GM19035 (cell line): Measurements from ENCODE around the gene ARL5C.
A peak's percentile ranks its signal among the peaks of the same experiment; 100 is the strongest.
"Not testable (repeated sequence)": the region's sequence is repeated elsewhere in the genome, so short reads cannot be mapped to it uniquely, and the experiment has no call there.

Experiments used
- ATAC-seq: cut with Tn5 transposase; IDR thresholded peaks from one replicate; pipeline ENCODE4 v1.9.1; 2021; ENCODE audit not compliant: unreplicated experiment

ARL5C gene

GRCh38 chr17:39168503-39168902 lies 2.5 kb upstream of the ARL5C start:
- not testable (repeated sequence) for ATAC-seq

- no peak for ATAC-seq
Measured at GRCh38 chr17:39167476-39167875, 1.5 kb upstream of the ARL5C start.

- no peak for ATAC-seq
Measured at GRCh38 chr17:39166437-39167335, 725 bp upstream of the ARL5C start.

GRCh38 chr17:39165178-39165840 lies 652 bp downstream of the ARL5C start:
- no peak for ATAC-seq

- ATAC-seq: peak; percentile 96
Measured at GRCh38 chr17:39164675-39165143, 1.3 kb downstream of the ARL5C start.

GRCh38 chr17:39161962-39162361 lies 4.0 kb downstream of the ARL5C start:
- ATAC-seq: no peak

GRCh38 chr17:39158623-39159022 lies 7.3 kb downstream of the ARL5C start:
- no peak for ATAC-seq

- ATAC-seq: no peak
Measured at GRCh38 chr17:39156491-39156890, 9.5 kb downstream of the ARL5C start.

- ATAC-seq: no peak
Measured at GRCh38 chr17:39155654-39156053, 10.3 kb downstream of the ARL5C start.

GRCh38 chr17:39153599-39154051 lies 12.3 kb downstream of the ARL5C start:
- peak; percentile 66 for ATAC-seq

- no peak for ATAC-seq
Measured at GRCh38 chr17:39151943-39152818, 13.8 kb downstream of the ARL5C start.

- no peak for ATAC-seq
Measured at GRCh38 chr17:39151150-39151942, 14.6 kb downstream of the ARL5C start, which contains the start of gene PLXDC1. Gene PLXDC1, minus strand, starts transcription at chr17:39151637. Its CDS starts 200 bp downstream, at chr17:39151437.

- no peak for ATAC-seq
Measured at GRCh38 chr17:39150795-39151149, 15.2 kb downstream of the ARL5C start.

- no peak for ATAC-seq
Measured at GRCh38 chr17:39150104-39150634, 15.8 kb downstream of the ARL5C start.

GRCh38 chr17:39147221-39148185 lies 18.5 kb downstream of the ARL5C start:
- no peak for ATAC-seq

- ATAC-seq: no peak
Measured at GRCh38 chr17:39146273-39146672, 19.7 kb downstream of the ARL5C start.

GRCh38 chr17:39145143-39145542 lies 20.8 kb downstream of the ARL5C start:
- ATAC-seq: no peak

- ATAC-seq: no peak
Measured at GRCh38 chr17:39144416-39144840, 21.5 kb downstream of the ARL5C start.
